AG09319 (cell line): ENCODE data around the gene IQGAP2.

Experiments used
- DNase-seq: peaks from one replicate; pipeline ENCODE4 v3.0.0-alpha.2; 2010; ENCODE audit warnings: low read depth; ENCODE audit errors: extremely low read depth
- TF ChIP-seq, protein P1 (sequence below): IDR thresholded peaks from 2 replicates; pipeline ENCODE4 v1.5.1; 2011; ENCODE audit warnings: low read depth, mild to moderate bottlenecking, inconsistent platforms, low read length, moderate library complexity

IQGAP2 gene

DNA sequence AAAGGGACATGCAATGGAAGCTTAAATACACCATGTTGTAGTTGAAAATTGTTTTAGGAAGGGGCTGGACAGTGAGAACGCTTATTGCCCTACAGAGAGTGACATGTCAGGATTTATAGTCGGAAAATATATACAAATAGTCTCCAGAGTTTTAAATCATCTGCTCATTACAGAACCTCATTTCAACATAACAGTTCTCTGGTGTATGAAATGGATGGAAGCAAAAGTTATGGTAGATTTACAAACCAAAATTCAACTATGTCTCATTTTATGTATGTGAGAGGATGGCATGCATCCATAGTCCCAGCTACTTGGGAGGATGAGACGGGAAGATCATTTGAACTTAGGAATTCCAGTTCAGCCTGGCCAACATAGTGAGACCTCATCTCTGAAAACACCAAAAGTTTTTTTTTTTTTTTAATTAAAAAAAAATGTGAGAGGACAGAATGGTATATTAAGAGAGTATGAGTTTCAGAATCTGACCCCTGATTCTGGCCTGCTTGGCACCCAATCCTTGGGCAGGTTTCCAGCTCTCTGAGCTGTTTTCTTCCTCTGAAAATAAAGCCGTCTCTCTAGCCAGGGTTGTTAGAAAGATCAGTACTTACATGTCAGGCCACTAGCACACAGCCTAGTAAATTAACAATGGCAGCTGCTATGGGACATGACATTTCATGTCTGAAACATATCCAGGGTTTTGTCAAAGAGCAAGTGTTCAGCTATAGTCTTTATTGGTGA lies 40.1 kb downstream of the IQGAP2 start:
- TF ChIP-seq, protein P1, sequence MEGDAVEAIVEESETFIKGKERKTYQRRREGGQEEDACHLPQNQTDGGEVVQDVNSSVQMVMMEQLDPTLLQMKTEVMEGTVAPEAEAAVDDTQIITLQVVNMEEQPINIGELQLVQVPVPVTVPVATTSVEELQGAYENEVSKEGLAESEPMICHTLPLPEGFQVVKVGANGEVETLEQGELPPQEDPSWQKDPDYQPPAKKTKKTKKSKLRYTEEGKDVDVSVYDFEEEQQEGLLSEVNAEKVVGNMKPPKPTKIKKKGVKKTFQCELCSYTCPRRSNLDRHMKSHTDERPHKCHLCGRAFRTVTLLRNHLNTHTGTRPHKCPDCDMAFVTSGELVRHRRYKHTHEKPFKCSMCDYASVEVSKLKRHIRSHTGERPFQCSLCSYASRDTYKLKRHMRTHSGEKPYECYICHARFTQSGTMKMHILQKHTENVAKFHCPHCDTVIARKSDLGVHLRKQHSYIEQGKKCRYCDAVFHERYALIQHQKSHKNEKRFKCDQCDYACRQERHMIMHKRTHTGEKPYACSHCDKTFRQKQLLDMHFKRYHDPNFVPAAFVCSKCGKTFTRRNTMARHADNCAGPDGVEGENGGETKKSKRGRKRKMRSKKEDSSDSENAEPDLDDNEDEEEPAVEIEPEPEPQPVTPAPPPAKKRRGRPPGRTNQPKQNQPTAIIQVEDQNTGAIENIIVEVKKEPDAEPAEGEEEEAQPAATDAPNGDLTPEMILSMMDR: no peak
- no peak for DNase-seq

DNA sequence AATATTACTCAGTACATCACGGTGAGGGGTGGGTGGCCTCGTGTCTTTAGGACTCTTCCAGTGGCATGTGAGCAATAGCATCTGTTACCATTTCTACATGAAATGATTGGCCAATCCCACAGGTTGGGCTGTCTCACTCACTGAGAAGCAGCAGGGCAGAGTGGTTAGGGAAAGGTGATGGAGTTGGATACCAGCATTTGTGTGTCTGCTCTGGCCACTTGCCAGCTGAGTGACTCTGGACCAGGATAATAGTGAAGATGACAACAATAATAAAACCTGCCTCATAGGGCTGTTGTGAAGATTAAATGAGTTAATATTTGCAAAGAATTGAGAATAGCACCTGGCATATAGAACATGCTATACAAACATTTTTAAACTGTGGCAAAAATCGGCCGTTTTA lies 42.0 kb downstream of the IQGAP2 start:
- TF ChIP-seq, protein P1: no peak
- no peak for DNase-seq

DNA sequence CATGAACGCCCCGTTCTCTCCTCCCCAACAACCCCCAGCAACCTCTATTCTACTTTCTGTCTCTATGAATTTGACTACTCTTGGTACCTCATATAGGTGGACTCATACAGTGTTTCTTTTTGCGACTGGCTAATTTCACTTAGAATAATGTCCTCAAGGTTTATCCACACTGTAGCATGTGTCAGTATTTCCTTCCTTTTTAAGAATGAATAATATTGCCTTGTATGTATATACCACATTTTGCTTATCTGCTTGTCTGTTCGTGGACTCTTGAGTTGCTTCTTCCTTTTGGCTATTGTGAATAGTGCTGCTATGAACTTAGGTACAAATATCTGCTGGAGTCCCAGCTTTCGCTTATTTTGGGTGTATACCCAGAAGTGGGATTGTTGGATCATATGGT lies 42.7 kb downstream of the IQGAP2 start:
- DNase-seq: no peak
- TF ChIP-seq, protein P1: no peak

DNA sequence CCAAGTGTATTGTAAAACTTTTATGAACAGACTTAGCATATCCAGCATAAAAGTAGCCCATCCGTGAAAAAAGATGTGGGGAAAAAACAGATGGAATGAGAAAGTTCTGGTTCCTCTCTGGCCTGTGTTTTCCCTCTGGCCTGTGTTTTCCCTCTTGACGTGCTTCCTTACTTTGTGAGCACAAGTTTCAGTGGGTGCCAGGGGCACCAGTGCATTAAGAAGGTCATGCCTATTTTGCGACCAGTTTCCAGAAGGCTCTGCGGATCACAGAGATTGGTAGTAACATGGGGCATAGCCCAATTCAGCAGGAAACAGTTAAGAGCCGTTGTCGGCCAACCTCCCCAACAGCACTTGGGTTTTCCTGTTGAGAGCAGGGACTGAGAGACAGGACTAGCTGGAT lies 43.7 kb downstream of the IQGAP2 start:
- TF ChIP-seq, protein P1: no peak
- DNase-seq: no peak

DNA sequence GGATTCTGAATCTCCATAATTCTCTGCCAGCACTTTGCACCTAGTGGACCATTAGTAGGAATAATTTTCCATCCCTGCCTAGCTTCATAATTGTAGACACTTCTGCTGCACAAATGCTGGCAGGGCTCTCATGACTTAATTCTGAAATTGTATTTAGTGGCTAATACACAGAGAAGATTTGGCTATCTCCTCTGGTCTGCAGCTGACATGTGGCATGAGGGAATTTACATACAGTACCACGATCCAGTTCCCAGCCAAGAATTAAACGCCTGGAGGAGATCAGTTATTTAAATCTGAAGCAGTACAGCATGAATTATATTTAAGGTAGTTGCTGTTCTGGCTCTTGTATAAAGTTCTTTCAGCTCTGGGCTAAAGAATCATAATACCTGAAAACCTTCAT lies 46.5 kb downstream of the IQGAP2 start:
- TF ChIP-seq, protein P1: no peak
- DNase-seq: no peak

DNA sequence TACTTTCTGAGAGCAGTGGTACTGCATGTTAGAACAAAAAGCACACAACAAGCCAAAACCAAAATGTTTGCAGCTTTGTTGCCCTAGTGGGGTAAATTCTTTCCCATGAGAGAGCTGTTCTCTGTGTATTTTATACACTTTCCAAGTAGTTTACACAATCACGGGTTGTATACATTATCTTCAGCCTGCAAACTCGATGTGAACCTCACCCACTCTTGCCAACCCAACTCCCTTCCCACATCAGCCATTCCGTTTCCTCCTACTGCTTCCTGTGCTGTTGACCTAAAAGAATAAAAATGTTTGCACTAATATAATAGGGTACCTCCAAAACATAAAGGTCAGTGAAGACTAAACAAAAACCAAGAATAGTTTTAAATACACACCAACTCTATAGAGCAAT lies 47.0 kb downstream of the IQGAP2 start:
- DNase-seq: no peak
- TF ChIP-seq, protein P1: no peak

DNA sequence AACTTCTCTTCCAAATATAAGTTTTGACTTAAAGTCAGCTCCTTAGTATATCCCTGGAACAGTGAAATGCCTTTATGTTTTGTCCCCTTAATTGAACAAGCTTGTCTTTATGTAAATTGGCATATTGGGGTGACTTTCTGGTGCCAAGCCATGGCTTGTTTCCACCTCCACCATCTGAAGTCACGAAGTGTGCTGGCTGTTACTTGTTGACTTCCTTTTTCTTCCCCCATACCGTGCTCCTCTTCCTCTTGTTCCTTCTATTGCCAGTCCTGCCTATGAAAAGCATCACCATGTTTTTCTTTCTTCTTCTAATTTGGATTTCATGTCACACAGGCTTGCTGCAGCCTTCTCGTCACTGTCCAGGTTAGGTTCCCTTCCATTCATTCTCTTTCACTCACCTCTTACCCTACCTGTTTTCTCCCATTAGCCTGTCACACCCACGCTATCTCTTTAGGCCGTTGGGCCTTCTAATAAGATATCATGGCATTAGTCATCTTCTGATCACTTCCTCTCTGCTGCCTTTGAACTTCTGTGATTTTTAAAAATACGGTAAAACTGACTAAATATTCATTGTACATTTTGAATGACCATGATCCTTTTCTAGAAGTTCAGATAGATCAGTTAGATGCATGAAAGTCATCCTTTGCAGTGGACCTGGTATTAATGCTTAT lies 48.1 kb downstream of the IQGAP2 start:
- no peak for DNase-seq
- TF ChIP-seq, protein P1: no peak
